NB4 (cell line): ENCODE measurements around the gene BRD7.

Experiments used
- CTCF ChIP-seq: IDR thresholded peaks from one replicate; pipeline ENCODE4 v1.5.1; 2012; ENCODE audit warnings: low read depth, low read length
- MAX ChIP-seq: IDR thresholded peaks from 2 replicates; pipeline ENCODE4 v1.6.1; 2011; ENCODE audit warnings: low read depth, low read length
- POLR2A ChIP-seq: IDR thresholded peaks from 2 replicates; pipeline ENCODE4 v1.6.1; 2011; ENCODE audit warnings: mild to moderate bottlenecking; ENCODE audit not compliant: insufficient read length; ENCODE audit errors: extremely low read depth

- no peak for TF ChIP-seq POLR2A
- TF ChIP-seq MAX, result no peak
- no peak for TF ChIP-seq CTCF
These were observed 29.5 kb upstream of the BRD7 start for GRCh38 chr16:50398336-50398735.
